Measurements from ENCODE around the gene ACACA.

DNA sequence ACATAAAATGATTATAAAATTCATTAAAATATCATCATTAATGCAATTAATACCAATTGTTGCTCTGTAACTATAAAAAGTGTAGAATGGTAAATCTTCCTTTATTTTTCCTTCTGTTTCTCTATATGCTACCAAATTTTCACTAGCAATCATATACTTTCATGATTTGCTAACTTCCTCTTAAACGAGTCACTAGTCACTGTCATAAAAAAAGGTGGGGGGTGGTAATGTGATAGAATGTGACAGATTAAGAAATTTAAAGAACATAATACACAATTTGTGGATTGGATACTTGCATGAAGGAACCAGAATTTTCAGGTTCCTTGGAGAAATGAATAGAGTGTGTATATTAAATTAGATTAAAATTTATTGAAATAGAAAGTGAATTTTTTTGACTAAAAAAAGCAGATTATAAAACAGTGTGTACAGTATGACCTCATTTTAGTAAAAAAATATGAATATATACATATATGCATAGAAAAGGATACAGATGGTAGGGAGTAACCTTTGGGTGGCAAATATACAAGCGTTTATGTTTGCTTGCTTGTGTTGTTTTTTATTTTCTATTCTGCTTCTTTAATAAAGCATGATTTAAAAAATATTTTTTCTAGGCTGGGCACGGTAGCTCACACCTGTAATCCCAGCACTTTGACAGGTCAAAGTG, 87.6 kb downstream of the ACACA start:
- TF ChIP-seq, protein P1, sequence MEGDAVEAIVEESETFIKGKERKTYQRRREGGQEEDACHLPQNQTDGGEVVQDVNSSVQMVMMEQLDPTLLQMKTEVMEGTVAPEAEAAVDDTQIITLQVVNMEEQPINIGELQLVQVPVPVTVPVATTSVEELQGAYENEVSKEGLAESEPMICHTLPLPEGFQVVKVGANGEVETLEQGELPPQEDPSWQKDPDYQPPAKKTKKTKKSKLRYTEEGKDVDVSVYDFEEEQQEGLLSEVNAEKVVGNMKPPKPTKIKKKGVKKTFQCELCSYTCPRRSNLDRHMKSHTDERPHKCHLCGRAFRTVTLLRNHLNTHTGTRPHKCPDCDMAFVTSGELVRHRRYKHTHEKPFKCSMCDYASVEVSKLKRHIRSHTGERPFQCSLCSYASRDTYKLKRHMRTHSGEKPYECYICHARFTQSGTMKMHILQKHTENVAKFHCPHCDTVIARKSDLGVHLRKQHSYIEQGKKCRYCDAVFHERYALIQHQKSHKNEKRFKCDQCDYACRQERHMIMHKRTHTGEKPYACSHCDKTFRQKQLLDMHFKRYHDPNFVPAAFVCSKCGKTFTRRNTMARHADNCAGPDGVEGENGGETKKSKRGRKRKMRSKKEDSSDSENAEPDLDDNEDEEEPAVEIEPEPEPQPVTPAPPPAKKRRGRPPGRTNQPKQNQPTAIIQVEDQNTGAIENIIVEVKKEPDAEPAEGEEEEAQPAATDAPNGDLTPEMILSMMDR (tag by site-specific recombination; IDR thresholded peaks at IDR 0.05) = no peak
- TF ChIP-seq BCL11A (tag by site-specific recombination; IDR thresholded peaks at IDR 0.05; ENCODE audit: low read depth) = no peak
- TF ChIP-seq ZNF24 (tag by site-specific recombination; IDR thresholded peaks at IDR 0.05) = no peak
- TF ChIP-seq, protein P2, sequence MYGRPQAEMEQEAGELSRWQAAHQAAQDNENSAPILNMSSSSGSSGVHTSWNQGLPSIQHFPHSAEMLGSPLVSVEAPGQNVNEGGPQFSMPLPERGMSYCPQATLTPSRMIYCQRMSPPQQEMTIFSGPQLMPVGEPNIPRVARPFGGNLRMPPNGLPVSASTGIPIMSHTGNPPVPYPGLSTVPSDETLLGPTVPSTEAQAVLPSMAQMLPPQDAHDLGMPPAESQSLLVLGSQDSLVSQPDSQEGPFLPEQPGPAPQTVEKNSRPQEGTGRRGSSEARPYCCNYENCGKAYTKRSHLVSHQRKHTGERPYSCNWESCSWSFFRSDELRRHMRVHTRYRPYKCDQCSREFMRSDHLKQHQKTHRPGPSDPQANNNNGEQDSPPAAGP (tag by site-specific recombination; IDR thresholded peaks at IDR 0.05) = no peak
- TF ChIP-seq WT1 (tag by site-specific recombination; IDR thresholded peaks at IDR 0.05) = no peak
- TF ChIP-seq, protein P3, sequence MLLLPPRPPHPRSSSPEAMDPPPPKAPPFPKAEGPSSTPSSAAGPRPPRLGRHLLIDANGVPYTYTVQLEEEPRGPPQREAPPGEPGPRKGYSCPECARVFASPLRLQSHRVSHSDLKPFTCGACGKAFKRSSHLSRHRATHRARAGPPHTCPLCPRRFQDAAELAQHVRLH (tag by site-specific recombination; IDR thresholded peaks at IDR 0.05) = no peak
- TF ChIP-seq ZNF510 (tag by site-specific recombination; IDR thresholded peaks at IDR 0.05; ENCODE audit: insufficient replicate concordance) = no peak
- no peak for TF ChIP-seq TRIM28 (IDR thresholded peaks at IDR 0.05; ENCODE audit: borderline replicate concordance, low read length)

Data from HEK293 (cell line).